WERI-Rb-1 (cell line): ENCODE results near the gene FIGN.

Experiments used
- DNase-seq: peaks from one replicate; pipeline ENCODE4 v3.0.0-alpha.2; 2020
- H3K27ac ChIP-seq: fragments of 250-450 bp; sonication (Bioruptor Pico); 2 replicates; pipeline ENCODE4 v1.5.1; 2020; ENCODE audit warnings: mild to moderate bottlenecking, moderate library complexity
- H3K27me3 ChIP-seq: fragments of 250-450 bp; sonication (Bioruptor Pico); 2 replicates; pipeline ENCODE4 v1.5.1; 2021; ENCODE audit warnings: mild to moderate bottlenecking, low read depth, moderate library complexity; ENCODE audit not compliant: insufficient read depth, severe bottlenecking
- H3K36me3 ChIP-seq: fragments of 250-450 bp; sonication (Bioruptor Pico); 2 replicates; pipeline ENCODE4 v1.5.1; 2020; ENCODE audit warnings: mild to moderate bottlenecking, moderate library complexity
- H3K4me3 ChIP-seq: 2 replicates; pipeline ENCODE4 v1.5.1; 2011; ENCODE audit warnings: low read depth, mild to moderate bottlenecking, control low read depth, low read length
- H3K9me3 ChIP-seq: fragments of 250-450 bp; sonication (Bioruptor Pico); 2 replicates; pipeline ENCODE4 v1.5.1; 2021; ENCODE audit warnings: mild to moderate bottlenecking, moderate library complexity; ENCODE audit not compliant: severe bottlenecking
- CTCF ChIP-seq: IDR thresholded peaks from 2 replicates; pipeline ENCODE4 v1.5.1; 2011; ENCODE audit warnings: low read depth, mild to moderate bottlenecking, control low read depth, inconsistent platforms, low read length

FIGN gene

GRCh38 chr2:163692611-163693482 lies 43.0 kb downstream of the FIGN start:
- Histone ChIP-seq H3K27me3 (no peaks in the 10 kb centered on the region), H3K4me3 (no peak overlapping the region), H3K27ac (no peak overlapping the region), H3K9me3 (no peaks in the 10 kb centered on the region), H3K36me3 (no peaks in the 10 kb centered on the region)
- DNase-seq = no peak
- TF ChIP-seq CTCF = no peak

GRCh38 chr2:163692081-163692480 lies 43.7 kb downstream of the FIGN start:
- Histone ChIP-seq H3K4me3 (no peak overlapping the region), H3K27me3 (no peaks in the 10 kb centered on the region), H3K27ac (no peak overlapping the region), H3K36me3 (no peaks in the 10 kb centered on the region), H3K9me3 (no peaks in the 10 kb centered on the region)
- DNase-seq = no peak
- no peak for TF ChIP-seq CTCF

- no peaks in the 10 kb centered on the region for H3K27me3 ChIP-seq
- no peak overlapping the region for H3K27ac ChIP-seq
- no peaks in the 10 kb centered on the region for H3K9me3 ChIP-seq
- no peak for DNase-seq
- H3K36me3 ChIP-seq = no peaks in the 10 kb centered on the region
- H3K4me3 ChIP-seq = no peak overlapping the region
- TF ChIP-seq CTCF = no peak
These were observed 44.9 kb downstream of the FIGN start for GRCh38 chr2:163690896-163691295.

- no peaks in the 10 kb centered on the region for H3K36me3 ChIP-seq
- H3K4me3 ChIP-seq = no peak overlapping the region
- DNase-seq = no peak
- TF ChIP-seq CTCF = no peak
- H3K27ac ChIP-seq = no peak overlapping the region
- H3K9me3 ChIP-seq = no peaks in the 10 kb centered on the region
- H3K27me3 ChIP-seq = no peaks in the 10 kb centered on the region
These were observed 48.6 kb downstream of the FIGN start for GRCh38 chr2:163687217-163687616.

- H3K27me3 ChIP-seq = no peaks in the 10 kb centered on the region
- H3K36me3 ChIP-seq = no peaks in the 10 kb centered on the region
- no peak overlapping the region for H3K4me3 ChIP-seq
- no peak for TF ChIP-seq CTCF
- H3K27ac ChIP-seq = no peak overlapping the region
- H3K9me3 ChIP-seq = no peaks in the 10 kb centered on the region
- no peak for DNase-seq
These were observed 49.5 kb downstream of the FIGN start for GRCh38 chr2:163686289-163686688.

- no peaks in the 10 kb centered on the region for H3K27me3 ChIP-seq
- H3K9me3 ChIP-seq = no peaks in the 10 kb centered on the region
- no peak for TF ChIP-seq CTCF
- no peaks in the 10 kb centered on the region for H3K36me3 ChIP-seq
- no peak for DNase-seq
- H3K4me3 ChIP-seq = no peak overlapping the region
- no peak overlapping the region for H3K27ac ChIP-seq
These were observed 53.1 kb downstream of the FIGN start for GRCh38 chr2:163682695-163683094.
